ENCODE data around the gene C16orf78.
"Not testable (repeated sequence)": the region's sequence is repeated elsewhere in the genome, so short reads cannot be mapped to it uniquely, and the experiment has no call there.

The C16orf78 gene

DNA sequence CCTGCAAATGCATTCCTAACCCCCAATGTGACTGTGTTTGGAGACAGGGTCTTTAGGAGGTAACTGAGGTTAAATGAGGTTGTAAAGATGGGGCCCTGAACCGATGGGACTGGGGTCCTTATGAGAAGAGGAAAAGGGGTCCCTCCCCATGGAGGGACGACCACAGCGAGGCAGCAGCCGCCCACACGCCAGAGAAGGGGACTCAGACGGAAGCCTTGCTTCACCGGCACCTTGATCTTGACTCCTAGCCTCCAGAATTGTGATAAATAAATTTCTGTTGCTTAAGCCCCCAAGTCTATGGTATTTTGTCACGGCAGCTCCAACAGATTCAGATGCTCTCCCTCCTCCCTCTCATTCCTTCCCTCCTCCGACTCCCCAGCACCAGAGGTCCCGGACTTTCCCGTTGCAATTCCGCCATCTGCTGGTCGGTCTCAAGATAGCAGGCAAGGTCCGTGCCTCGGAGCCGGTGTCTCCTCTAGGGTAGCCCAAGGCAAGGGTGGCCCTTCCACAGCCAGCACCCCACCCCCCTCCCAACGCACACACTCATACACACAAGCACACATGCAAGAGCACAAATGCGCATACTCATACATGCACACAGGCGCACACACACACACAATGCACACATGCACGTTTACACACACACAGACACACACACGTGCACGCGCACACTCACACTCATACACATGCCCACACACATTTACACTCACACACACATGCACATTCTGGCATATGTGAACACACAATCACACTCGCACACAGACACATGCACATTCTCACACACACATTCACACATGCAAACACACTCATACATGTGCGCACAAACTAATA, 23.1 kb upstream of the C16orf78 start:
- no peak for FAIRE-seq

DNA sequence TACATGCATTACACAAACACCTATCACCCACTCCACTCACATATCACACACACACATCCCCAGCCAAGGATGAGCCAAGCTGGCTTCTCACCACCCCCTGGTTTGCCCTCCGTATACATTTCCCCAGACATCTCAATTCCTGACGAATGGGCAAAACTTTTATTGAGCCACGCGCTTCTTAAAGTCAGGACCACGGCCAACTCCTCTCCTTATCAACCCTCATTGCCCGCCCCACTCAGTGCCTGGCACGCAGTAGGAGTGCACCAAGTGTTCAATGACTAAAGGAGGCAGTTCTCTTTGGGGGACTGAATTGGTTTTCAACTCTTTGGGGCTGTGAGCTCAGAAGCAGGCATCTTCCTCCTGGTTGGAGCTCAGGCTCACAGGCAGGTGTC, 22.5 kb upstream of the C16orf78 start:
- no peak for FAIRE-seq

DNA sequence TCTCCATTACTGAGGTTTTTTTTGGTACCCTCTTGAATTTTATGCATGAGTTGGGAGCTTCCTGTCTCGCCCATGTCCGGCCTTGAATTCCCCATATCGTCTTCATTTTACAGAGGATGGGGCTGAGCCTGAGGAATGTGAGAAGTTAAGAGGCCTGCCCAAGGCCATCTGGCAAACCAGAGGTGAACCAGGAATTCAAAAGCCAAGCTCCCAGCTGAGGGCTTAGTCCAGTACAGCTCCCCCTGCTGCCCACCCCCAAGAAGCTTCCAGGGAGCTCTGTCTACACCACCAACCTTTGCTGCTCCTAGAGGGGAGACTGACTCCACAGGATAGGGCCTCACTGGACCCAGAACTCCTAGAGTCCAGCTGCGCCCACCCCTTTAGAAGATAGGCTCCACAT, 20.7 kb upstream of the C16orf78 start:
- no peak for FAIRE-seq

DNA sequence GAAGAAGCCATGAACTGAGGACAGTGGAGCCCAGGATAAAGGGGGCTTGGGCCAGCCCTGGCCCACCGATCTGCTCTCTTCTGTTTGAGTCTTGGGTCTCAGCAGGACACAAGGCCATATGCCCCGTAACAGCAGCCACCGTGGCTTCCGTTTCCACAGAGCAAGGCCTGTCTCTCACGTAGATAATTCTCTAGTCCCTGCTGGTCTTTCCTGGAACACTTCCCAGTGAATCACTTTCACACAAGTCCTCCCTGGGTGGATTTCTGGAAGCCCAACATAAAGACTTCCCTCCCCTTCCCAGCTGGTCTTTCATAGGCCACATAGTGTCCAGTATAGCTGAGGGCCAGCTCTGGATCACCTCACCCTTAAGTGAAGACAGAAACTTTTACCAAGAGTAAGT, 19.9 kb upstream of the C16orf78 start:
- FAIRE-seq: no peak

DNA sequence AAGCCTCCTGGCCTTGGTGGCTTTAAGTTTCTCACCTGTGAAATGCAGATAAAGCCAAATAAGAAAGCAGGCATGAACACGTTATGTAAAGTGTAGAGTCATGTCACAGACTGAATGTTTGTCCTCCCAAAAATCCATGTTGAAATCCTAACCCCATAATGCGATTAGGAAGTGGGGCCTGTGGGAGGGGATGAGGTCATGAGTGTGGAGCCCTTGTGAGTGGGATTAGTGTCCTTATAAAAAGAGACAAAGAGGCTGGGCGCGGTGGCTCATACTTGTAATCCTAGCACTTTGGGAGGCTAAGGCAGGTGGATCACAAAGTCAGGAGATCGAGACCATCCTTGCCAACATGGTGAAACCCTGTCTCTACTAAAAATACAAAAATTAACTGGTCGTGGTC, 19.5 kb upstream of the C16orf78 start:
- FAIRE-seq: no peak

DNA sequence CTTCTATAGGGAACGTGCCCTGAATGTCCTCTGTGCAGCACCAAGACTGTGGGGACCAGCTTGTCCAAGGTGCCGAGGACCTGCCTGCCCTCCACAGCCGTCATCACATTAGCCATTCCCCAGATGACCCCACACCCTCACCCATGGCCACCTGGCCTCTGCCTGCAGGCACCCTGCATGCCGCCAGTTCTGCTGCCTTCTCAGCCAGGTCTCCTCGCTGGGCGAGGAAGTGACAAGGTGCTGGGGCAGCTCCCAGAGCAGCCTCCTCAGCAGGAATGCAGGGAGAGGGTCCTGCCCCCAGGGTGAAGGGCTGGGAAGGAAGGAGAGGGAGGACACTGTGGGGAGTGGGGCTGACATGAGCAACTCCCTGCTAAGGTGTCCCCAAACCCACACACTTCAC, 18.6 kb upstream of the C16orf78 start:
- no peak for FAIRE-seq

DNA sequence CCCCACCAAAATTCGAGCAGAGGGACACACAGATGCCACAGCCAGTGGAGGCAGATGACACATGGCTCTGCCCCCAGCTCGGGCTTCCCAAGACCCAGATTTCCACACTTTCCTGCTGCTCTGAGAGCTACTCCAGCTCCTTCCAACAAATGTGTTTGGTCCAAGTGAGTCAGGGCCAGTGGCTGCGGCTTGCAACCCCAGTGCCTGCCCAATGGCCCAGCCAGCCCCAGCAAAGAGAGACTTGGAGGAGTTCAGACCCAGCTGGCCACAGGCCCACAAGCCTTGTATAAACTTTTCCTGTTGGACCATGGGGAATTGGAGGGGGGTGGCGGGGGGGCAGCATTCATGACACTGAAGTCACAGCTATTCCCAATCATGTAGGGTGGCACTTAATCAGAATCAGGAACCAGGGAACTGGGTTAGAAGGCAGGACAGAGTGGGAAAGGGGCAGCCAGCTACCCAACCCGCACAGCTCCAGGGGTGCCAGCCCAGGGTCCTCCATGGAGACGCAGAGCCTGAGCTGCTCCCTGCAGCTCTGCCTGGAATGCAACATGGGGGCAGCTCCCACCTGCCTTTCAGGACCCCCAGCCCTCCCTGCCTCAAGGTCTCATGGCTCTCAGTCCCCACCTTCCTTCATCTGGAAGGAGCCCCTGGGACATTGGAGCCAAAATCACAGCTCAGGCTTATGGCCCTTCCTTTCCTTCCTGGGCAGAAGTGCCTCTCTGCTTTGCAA, 17.5 kb upstream of the C16orf78 start:
- FAIRE-seq: no peak

DNA sequence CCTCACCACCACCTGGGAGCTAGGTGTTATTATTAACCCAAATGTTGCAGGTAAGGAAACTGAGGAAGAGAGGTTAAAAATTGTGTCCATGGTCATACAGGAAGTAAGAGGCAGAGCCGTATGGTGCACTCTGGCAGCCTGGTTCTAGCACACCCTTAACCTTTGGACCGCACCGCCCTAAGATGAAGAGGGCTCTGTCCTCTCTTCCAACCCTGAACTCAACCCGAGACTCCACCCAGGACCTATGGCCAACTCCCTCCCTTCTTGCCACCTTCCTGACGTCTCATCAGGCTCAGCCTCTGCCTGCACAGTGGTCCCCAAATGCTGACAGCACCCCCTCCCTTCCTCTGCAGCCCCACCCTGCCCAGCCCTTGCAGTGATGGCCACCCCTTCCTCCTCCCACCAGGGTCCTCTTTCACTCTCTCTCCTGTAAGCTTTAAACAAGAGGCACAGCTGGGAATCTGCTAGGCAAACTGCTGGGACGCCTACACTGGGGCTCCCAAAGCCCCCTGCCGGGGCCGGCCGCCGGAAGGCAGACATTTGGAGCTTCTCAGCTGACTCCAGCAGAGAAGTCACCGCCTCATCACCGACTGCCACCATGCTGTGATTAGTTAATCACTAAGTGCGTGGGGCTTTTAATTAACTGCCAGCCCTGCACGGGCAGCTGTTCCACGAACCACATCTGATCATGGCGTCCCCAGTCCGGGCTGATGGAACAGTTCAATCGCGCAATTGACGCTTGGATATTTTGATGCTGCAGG, 16.7 kb upstream of the C16orf78 start:
- no peak for FAIRE-seq

DNA sequence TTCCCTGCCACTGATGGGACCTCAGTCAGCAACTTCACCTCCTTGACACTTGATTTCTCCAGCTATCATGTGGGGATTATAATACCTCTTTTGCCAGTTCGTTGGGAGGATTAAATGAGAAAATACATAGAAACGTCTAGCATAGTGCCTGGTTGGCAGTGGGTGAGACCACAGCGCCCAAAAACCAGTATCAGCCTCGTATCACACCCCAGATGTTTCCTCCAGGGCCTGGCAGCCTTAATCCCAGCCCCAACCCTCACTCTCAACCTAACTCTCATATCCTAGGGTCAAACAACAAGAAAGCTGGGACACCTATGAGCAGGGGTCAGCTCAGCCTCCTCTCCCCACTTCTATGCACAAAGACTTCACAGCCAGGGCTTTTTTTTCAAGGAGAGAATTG, 14.0 kb upstream of the C16orf78 start:
- no peak for FAIRE-seq

DNA sequence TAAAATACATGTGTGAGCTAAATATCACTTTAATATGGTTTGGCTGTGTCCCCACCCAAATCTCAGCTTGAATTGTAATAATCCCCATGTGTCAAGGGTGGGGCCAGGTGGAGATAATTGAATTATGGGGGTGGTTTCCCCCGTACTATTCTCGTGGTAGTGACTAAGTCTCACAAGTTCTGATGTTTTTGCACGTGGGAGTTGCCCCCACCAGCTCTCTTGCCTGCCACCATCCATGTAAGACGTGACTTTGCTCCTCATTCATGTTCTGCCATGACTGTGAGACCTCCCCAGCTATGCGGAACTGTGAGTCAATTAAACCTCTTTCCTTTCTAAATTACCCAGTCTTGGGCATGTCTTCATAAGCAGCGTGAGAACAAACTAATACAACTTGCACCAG, 11.9 kb upstream of the C16orf78 start:
- FAIRE-seq: not testable (repeated sequence)

DNA sequence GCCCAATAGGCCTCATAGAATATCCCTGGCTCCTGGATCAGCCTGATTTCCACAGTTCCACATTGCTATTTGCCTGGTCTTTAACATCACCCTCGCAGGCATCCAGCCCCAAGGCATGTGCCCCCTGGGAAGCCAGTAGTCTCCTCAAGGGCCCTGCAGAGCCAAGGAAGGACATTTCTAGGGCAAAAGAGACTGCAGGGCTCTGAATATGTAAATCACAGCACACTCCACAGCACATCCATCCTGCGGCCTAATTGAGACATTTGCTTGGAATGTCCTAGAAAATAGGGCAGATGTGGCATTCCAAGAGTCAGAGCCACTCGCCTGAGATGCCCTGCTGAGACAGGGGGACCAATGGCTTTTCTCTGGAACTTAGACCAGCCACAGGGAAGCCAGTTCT, 11.4 kb upstream of the C16orf78 start:
- FAIRE-seq: no peak

DNA sequence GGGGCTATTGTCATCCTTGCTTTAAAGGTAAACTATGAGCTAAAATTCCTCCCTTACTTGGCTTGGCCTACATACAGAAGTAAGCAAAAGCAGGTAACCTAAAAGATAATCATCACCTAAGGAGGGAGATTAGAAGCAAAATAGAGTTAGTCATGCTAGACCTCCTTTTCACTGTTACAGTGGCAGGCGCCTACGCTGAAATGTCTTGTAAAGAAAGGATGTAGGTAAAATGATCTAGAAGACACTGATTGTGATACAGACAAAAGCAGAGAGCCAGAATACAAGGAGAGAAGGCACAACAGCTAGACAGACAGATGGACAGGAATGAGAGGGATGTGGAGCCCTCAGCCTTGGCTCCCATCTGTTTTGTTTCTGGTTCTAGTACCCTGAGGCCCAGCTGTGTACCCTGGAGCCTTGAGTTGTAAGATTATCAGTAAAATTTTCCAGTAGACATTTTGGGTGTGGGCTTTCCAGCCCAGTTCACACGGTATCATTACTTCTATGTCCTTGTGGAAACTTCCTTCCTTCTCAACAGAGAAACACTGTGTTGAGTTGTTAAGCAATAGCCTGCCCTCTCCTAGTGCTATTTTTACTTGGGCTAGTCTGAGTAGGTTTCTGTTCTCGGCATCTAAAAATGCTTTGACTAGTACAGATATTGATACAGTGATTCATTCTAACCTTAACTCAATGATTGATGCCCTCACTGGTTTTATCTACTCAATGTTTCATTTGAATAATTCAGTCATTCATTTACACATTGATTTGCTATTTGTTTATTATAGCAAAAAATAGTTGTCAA, 7.7 kb upstream of the C16orf78 start:
- no peak for FAIRE-seq

DNA sequence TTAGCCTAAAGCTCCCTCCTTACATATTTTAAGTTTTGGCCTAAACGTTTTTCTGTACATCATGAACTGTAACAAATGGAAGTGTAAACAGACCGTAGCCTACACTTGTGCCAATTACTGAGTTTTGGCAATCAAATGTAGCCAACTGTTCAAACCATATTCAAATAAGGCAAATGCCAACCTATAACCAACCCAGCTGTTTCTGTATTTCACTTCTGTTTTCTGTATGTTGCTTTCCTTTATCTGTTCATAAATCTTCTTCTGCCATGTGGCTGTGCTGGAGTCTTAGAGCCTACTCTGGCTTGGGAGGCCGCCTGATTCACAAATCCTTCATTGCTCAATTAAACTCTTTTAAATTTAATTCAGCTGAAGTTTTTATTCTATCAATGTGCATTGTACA, 6.9 kb upstream of the C16orf78 start:
- FAIRE-seq: no peak

DNA sequence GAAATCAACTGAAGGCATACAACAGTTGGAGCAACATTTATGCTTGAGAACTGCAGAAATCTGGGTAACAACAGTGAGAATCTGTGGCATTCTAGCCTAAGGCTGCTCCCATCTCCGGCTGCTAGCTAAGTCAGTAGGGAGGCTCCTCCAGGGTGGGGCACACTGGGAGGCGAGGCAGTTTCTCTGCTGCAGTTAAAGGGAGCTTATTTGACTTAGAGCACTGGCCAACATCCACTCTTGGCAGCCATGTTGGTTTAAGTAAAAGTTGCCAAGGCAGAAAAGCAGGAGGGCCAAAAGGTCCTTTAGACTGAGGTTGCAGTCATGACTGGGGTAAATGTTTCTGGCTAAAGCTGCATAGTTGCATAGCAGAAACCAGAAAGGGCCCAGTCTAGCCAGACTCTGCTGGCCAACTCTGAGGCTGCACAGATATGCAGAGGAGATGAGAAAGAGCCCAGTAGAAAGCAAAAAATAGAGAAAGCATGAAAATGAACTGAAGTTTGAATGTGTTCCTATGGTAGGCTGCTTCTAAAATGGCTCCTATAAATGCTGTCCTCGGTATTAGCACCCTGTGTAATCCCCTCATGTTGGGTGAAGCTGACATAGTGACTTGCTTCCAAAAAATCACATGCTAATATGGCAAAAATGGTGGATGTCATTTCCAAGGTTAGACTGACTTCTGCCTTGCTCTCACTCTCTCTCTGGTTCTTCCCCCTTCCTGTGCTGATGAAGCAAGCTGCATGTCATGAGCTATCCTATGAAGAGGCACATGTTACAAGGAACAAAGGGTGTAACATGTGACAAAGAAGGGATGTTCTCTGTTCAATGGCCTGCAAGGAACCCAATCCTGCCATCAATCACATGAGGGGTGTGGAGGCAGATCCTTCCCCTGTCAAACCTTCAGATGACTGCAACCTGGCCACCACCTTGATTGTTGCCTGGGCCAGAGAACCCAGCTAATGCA, 3.7 kb upstream of the C16orf78 start:
- FAIRE-seq: no peak

DNA sequence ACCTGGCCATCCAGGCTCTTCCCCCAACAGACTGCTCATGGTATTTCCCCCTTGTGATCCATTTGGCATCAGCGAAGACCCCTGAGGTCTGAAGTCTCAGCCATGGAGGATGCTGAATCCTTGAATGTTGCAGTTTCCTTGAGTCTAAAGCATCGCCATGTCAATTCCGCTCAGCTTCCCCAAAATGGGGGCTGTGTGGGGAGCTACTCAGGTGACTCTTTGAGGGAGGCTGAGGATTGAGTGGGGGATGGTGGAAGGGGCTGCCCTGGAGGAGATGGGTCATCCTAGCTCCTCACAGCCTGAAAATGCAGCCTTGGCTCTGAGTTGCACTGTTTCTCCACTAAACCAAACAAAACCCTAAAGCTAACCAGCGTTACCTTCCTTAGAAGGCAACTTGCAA, 2.6 kb downstream of the C16orf78 start:
- no peak for FAIRE-seq

DNA sequence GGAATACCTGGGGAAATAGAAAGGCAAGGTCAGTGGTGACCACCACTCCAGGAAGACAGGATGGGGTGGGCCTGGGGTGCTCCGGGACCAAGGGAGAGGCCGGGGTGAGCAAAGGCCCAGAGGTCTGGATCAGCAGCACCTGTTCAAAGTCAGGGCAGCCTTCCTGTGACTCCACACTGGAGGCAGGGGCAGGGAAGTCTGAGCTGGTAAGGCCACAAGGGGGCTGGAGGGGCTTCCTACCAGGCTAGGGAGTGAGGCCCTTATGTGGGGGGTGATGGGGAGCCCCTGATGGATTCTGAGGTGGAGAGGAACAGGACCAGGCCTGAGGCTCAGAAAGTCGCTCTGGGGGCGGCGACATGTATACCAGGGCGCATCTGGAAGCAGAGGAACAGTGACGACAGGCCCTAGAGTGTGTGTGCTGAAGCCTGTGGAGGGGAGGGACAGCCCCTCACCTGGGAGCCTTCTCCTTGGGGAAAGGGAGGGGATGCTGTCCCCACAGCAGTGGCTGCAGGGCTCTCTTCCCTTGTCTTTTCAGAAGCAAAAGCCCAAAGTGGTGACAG, 3.7 kb downstream of the C16orf78 start:
- no peak for FAIRE-seq

DNA sequence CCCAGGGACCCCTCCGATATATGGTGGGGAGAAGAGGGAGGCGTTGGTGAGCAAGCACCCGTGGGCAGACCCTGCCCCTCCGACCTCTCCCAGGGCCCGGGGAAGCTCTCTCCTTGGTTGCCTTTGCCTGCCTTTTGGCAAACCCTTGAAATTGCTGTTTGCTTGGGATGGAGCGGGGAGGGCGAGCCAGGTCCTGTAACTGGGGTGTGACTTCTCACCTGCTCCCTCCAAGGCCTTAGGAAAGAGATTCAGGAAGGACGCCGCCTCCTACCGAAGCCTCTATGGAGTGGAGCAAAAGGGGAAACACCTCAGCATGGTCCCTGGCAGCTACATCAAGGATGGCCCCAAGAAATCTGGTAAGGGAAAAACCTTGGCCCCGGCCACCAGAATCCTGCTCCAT, 4.6 kb downstream of the C16orf78 start:
- no peak for FAIRE-seq

DNA sequence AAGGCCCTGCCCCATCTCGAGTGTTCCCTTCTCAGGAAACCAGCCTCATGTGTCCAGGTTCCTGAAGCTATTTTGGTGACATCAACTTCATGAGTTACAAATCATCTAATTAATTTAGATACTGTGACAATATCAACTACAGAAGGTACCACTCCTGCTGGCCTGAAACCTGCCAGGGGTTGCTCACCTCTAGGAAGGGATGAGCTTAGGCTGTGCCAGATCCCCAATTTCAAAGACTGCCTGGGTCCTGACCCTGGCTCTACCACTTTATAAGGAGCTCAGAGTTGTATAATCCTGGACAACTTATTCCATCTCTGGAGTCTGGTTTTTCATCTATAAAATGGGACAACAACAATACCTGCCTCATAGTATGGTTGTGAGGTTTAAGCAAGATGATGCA, 5.2 kb downstream of the C16orf78 start:
- no peak for FAIRE-seq

DNA sequence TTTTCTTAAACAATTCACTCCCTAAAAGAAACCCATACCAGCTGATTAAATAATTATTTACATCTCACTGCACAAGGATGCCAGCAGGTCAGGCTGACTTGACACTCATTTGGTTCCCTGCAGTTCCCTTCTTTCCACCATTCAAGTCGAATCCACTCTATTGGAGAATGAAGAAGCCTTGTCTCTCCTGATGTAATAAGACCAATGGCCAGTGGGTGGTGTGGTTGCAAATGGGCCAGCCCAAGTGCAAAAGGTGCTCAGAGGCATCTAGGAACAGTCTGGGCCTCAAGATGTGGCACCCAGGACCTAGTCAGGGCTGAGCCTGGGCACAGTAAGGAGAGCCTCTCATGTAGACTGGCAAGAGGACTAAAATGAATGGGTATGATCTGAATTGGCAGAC, 9.3 kb downstream of the C16orf78 start:
- no peak for FAIRE-seq

DNA sequence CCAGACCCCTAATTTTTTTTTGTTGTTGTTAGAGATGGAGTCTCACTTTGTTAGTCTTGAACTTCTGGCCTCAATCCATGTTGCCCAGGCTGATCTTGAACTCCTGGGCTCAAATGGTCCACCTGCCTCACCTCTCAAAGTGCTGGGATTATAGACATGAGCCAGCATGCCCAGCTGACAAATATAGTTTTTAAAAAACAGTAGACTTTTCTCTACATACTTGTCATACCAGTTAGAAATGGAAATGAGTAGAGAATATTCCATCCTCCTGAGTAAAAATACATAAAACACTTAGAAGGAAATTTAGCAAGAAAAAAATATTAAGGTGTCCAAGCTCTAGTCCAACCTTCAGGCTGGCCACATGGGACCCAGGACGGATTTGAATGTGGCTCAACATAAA, 21.4 kb downstream of the C16orf78 start:
- no peak for FAIRE-seq

DNA sequence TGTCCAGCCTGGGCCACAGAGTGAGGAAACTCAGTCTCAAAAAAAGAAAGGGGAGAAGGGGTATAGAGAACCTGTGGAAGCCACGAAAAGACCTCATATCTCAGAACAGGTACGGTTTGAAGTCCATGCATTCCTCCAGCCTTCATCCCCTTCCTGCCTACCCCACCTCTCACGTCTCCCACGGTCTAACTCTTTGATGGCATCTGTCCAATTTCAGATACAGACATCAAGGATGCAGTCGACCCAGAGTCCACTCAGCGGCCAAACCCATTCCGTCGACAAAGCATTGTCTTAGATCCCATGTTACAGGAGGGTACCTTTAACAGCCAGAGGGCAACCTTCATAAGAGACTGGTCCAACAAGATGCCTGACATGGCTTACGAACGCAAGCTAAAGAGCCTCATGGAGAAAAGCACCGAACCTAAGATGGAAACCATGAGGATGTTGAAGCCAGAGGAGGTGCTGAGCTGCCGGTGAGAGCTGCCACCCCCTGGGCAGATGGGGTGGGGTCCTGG, 22.7 kb downstream of the C16orf78 start:
- FAIRE-seq: no peak
